HEK293 (cell line): Measurements from ENCODE around the gene TNIK.

Experiments
- CTCF ChIA-PET: fragments of 350-600 bp; formaldehyde crosslinking; extraction: SDS; loops from one replicate; lab custom pipeline; 2021; ENCODE audit warnings: antibody characterized with exemption; lab: Yijun Ruan, JAX
- POLR2A ChIA-PET: fragments of 300-600 bp; formaldehyde crosslinking; extraction: SDS; loops from one replicate; lab custom pipeline; 2020; ENCODE audit warnings: antibody characterized with exemption, inconsistent platforms; lab: Yijun Ruan, JAX
- H3K27ac ChIP-seq: fragments of 200-500 bp; sonication (Bioruptor generic); 2 replicates; pipeline ENCODE4 v1.5.1; 2014; ENCODE audit warnings: low read depth, low read length, control low read depth, inconsistent platforms; ENCODE audit errors: extremely low read depth
- H3K36me3 ChIP-seq, 2 experiments: fragments of 200-500 bp in 1 of 2; sonication (Bioruptor generic) in 1 of 2; 1 replicate in 1 of 2; 2 replicates in 1 of 2; pipeline ENCODE4 v1.5.1; 2014 to 2017; ENCODE audit warnings: inconsistent platforms in 2 of 2, low read length in 2 of 2; ENCODE audit not compliant: control insufficient read depth in 2 of 2, insufficient read depth in 1 of 2
- H3K4me1 ChIP-seq: fragments of 200-500 bp; sonication (Bioruptor generic); 2 replicates; pipeline ENCODE4 v1.5.1; 2014; ENCODE audit warnings: mild to moderate bottlenecking, low read length, inconsistent platforms; ENCODE audit not compliant: control insufficient read depth, insufficient read depth
- H3K4me3 ChIP-seq: 2 replicates; pipeline ENCODE4 v1.5.1; 2011; ENCODE audit warnings: low read depth, mild to moderate bottlenecking, control low read depth, low read length, moderate library complexity
- H3K9me3 ChIP-seq: fragments of 200-500 bp; sonication (Bioruptor generic); 2 replicates; pipeline ENCODE4 v1.5.1; 2014; ENCODE audit warnings: low read depth, low read length, inconsistent platforms; ENCODE audit not compliant: control insufficient read depth, insufficient read depth
- BCL11B ChIP-seq: fragments of 450-650 bp; formaldehyde crosslinking; IDR thresholded peaks from 2 replicates; pipeline ENCODE4 v1.5.1; 2016; ENCODE audit warnings: low read depth, missing biosample characterization, missing genetic modification characterization
- GLI2 ChIP-seq: fragments of 450-650 bp; formaldehyde crosslinking; IDR thresholded peaks from 2 replicates; pipeline ENCODE4; 2017; ENCODE audit warnings: missing biosample characterization, missing genetic modification characterization, low read depth, borderline replicate concordance
- GLIS2 ChIP-seq: fragments of 450-650 bp; formaldehyde crosslinking; IDR thresholded peaks from 2 replicates; pipeline ENCODE4 v1.5.1; 2016; ENCODE audit warnings: missing biosample characterization, missing genetic modification characterization
- KLF1 ChIP-seq: fragments of 450-650 bp; formaldehyde crosslinking; IDR thresholded peaks from 2 replicates; pipeline ENCODE4 v1.5.1; 2016; ENCODE audit warnings: missing biosample characterization, missing genetic modification characterization
- KLF16 ChIP-seq: fragments of 450-650 bp; formaldehyde crosslinking; IDR thresholded peaks from 2 replicates; pipeline ENCODE4 v1.5.1; 2017; ENCODE audit warnings: missing biosample characterization, missing genetic modification characterization
- MEIS1 ChIP-seq: sonication (generic); formaldehyde crosslinking; IDR thresholded peaks from 2 replicates; pipeline ENCODE4 v1.8.1; 2022; ENCODE audit warnings: missing genetic modification reagents, mild to moderate bottlenecking, borderline replicate concordance
- PRDM1 ChIP-seq: fragments of 450-650 bp; formaldehyde crosslinking; IDR thresholded peaks from 2 replicates; pipeline ENCODE4; 2016; ENCODE audit warnings: missing biosample characterization, missing genetic modification characterization
- SP2 ChIP-seq: fragments of 450-650 bp; formaldehyde crosslinking; IDR thresholded peaks from 2 replicates; pipeline ENCODE4 v1.5.1; 2016; ENCODE audit warnings: missing biosample characterization, missing genetic modification characterization
- ZBTB26 ChIP-seq: fragments of 450-650 bp; formaldehyde crosslinking; optimal IDR thresholded peaks from 2 replicates; pipeline ENCODE3; 2016; ENCODE audit warnings: missing biosample characterization, mild to moderate bottlenecking, missing genetic modification characterization
- ZNF10 ChIP-seq: fragments of 450-650 bp; formaldehyde crosslinking; IDR thresholded peaks from 2 replicates; pipeline ENCODE4 v1.5.1; 2017; ENCODE audit warnings: missing biosample characterization, missing genetic modification characterization
- ZNF169 ChIP-seq: fragments of 450-650 bp; formaldehyde crosslinking; IDR thresholded peaks from 2 replicates; pipeline ENCODE4 v1.5.1; 2016; ENCODE audit warnings: missing biosample characterization, missing genetic modification characterization
- ZNF335 ChIP-seq: fragments of 450-650 bp; formaldehyde crosslinking; conservative IDR thresholded peaks from 2 replicates; pipeline ENCODE4 v1.5.1; 2016; ENCODE audit warnings: missing biosample characterization, missing genetic modification characterization
- ZNF48 ChIP-seq: fragments of 450-650 bp; formaldehyde crosslinking; IDR thresholded peaks from 2 replicates; pipeline ENCODE4 v1.5.1; 2016; ENCODE audit warnings: missing biosample characterization, missing genetic modification characterization
- ZNF610 ChIP-seq: fragments of 450-650 bp; formaldehyde crosslinking; IDR thresholded peaks from 2 replicates; pipeline ENCODE4 v1.5.1; 2016; ENCODE audit warnings: missing biosample characterization, missing genetic modification characterization, borderline replicate concordance
- ZNF664 ChIP-seq: fragments of 450-650 bp; formaldehyde crosslinking; IDR thresholded peaks from 2 replicates; pipeline ENCODE4 v1.5.1; 2016; ENCODE audit warnings: missing biosample characterization, missing genetic modification characterization
- ZNF677 ChIP-seq: fragments of 450-650 bp; IDR thresholded peaks from 2 replicates; pipeline ENCODE4 v1.5.0; 2018; ENCODE audit warnings: missing biosample characterization, mild to moderate bottlenecking, missing genetic modification characterization, moderate library complexity
- ZNF776 ChIP-seq: fragments of 450-650 bp; formaldehyde crosslinking; IDR thresholded peaks from 2 replicates; pipeline ENCODE4 v1.5.0; 2017; ENCODE audit warnings: missing biosample characterization, missing genetic modification characterization, borderline replicate concordance
- TF ChIP-seq, protein P1 (sequence below): fragments of 450-650 bp; formaldehyde crosslinking; IDR thresholded peaks from 2 replicates; pipeline ENCODE4 v1.5.1; 2016; ENCODE audit warnings: missing biosample characterization, missing genetic modification characterization
- TF ChIP-seq, protein P2 (sequence below): fragments of 450-650 bp; formaldehyde crosslinking; IDR thresholded peaks from 2 replicates; pipeline ENCODE4 v1.5.1; 2016; ENCODE audit warnings: missing biosample characterization, missing genetic modification characterization
- TF ChIP-seq, protein P3 (sequence below): fragments of 450-650 bp; formaldehyde crosslinking; IDR thresholded peaks from 2 replicates; pipeline ENCODE4 v1.5.1; 2016; ENCODE audit warnings: missing biosample characterization, missing genetic modification characterization, low read depth

The TNIK gene

GRCh38 chr3:171227359-171227758 lies 232.8 kb downstream of the TNIK start:
- no peaks in the 10 kb centered on the region for H3K9me3 ChIP-seq
- TF ChIP-seq ZBTB26 (tag by site-specific recombination), result no peak
- TF ChIP-seq KLF1 (tag by site-specific recombination), result no peak
- TF ChIP-seq GLI2, result no peak
- TF ChIP-seq, protein P1, sequence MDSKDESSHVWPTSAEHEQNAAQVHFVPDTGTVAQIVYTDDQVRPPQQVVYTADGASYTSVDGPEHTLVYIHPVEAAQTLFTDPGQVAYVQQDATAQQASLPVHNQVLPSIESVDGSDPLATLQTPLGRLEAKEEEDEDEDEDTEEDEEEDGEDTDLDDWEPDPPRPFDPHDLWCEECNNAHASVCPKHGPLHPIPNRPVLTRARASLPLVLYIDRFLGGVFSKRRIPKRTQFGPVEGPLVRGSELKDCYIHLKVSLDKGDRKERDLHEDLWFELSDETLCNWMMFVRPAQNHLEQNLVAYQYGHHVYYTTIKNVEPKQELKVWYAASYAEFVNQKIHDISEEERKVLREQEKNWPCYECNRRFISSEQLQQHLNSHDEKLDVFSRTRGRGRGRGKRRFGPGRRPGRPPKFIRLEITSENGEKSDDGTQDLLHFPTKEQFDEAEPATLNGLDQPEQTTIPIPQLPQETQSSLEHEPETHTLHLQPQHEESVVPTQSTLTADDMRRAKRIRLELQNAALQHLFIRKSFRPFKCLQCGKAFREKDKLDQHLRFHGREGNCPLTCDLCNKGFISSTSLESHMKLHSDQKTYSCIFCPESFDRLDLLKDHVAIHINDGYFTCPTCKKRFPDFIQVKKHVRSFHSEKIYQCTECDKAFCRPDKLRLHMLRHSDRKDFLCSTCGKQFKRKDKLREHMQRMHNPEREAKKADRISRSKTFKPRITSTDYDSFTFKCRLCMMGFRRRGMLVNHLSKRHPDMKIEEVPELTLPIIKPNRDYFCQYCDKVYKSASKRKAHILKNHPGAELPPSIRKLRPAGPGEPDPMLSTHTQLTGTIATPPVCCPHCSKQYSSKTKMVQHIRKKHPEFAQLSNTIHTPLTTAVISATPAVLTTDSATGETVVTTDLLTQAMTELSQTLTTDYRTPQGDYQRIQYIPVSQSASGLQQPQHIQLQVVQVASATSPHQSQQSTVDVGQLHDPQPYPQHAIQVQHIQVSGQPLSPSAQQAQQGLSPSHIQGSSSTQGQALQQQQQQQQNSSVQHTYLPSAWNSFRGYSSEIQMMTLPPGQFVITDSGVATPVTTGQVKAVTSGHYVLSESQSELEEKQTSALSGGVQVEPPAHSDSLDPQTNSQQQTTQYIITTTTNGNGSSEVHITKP, result no peak
- no peak for TF ChIP-seq ZNF169
- TF ChIP-seq SP2 (tag by site-specific recombination), result no peak
- no peak for TF ChIP-seq ZNF664
- TF ChIP-seq ZNF776 (tag by site-specific recombination), result no peak
- TF ChIP-seq, protein P2, sequence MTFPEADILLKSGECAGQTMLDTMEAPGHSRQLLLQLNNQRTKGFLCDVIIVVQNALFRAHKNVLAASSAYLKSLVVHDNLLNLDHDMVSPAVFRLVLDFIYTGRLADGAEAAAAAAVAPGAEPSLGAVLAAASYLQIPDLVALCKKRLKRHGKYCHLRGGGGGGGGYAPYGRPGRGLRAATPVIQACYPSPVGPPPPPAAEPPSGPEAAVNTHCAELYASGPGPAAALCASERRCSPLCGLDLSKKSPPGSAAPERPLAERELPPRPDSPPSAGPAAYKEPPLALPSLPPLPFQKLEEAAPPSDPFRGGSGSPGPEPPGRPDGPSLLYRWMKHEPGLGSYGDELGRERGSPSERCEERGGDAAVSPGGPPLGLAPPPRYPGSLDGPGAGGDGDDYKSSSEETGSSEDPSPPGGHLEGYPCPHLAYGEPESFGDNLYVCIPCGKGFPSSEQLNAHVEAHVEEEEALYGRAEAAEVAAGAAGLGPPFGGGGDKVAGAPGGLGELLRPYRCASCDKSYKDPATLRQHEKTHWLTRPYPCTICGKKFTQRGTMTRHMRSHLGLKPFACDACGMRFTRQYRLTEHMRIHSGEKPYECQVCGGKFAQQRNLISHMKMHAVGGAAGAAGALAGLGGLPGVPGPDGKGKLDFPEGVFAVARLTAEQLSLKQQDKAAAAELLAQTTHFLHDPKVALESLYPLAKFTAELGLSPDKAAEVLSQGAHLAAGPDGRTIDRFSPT, result no peak
- no peak for TF ChIP-seq KLF16 (tag by site-specific recombination)
- POLR2A ChIA-PET, result no interaction called here
- H3K36me3 ChIP-seq, result peaks cover 0 to 3% of the 10 kb centered on the region in 2 experiments; a peak in 1 of 3 replicates
- peaks cover 10% of the 10 kb centered on the region for H3K4me1 ChIP-seq
- H3K27ac ChIP-seq, result no peak overlapping the region
- H3K4me3 ChIP-seq, result no peak overlapping the region
- CTCF ChIA-PET, result no interaction called here

GRCh38 chr3:171226794-171227193 lies 233.4 kb downstream of the TNIK start:
- Histone ChIP-seq H3K27ac (no peak overlapping the region), H3K36me3 (peaks cover 0 to 3% of the 10 kb centered on the region in 2 experiments; a peak in 1 of 3 replicates), H3K4me1 (peaks cover 10% of the 10 kb centered on the region), H3K4me3 (no peak overlapping the region), H3K9me3 (no peaks in the 10 kb centered on the region)
- no peak for TF ChIP-seq PRDM1 (tag by site-specific recombination)
- no peak for TF ChIP-seq BCL11B (tag by site-specific recombination)
- no peak for TF ChIP-seq MEIS1 (CRISPR knock-in tag)
- no peak for TF ChIP-seq ZNF48 (tag by site-specific recombination)
- TF ChIP-seq GLIS2 (tag by site-specific recombination), result no peak
- TF ChIP-seq, protein P3, sequence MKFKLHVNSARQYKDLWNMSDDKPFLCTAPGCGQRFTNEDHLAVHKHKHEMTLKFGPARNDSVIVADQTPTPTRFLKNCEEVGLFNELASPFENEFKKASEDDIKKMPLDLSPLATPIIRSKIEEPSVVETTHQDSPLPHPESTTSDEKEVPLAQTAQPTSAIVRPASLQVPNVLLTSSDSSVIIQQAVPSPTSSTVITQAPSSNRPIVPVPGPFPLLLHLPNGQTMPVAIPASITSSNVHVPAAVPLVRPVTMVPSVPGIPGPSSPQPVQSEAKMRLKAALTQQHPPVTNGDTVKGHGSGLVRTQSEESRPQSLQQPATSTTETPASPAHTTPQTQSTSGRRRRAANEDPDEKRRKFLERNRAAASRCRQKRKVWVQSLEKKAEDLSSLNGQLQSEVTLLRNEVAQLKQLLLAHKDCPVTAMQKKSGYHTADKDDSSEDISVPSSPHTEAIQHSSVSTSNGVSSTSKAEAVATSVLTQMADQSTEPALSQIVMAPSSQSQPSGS (tag by site-specific recombination), result no peak
- TF ChIP-seq ZNF335 (tag by site-specific recombination), result no peak
- TF ChIP-seq ZNF10 (tag by site-specific recombination), result no peak
- TF ChIP-seq ZNF610 (tag by site-specific recombination), result no peak
- no peak for TF ChIP-seq ZNF677 (tag by site-specific recombination)
- CTCF ChIA-PET, result no interaction called here
- POLR2A ChIA-PET, result no interaction called here
